ENCODE results near the gene RPS17.

RPS17 gene

DNA sequence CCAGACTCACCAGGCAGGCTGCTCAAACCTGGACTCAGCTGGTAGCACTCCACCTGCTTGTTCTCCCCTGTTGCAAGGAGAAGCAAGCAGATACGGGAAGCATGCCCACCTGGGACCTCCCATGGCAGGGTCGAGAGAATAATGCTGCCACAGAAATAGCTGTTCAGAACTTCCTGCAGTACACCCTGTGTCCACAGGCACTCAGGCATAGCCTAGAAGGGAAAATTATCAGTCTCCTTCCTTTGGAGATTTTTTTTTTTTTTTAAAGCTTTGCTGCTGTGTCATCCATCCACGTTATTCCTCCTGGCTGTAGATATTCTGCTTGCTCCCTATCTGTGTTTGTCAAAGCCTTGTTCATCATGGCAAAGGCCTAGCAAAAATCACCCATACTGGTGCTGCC is 32.7 kb upstream of the RPS17 start:
- TF ChIP-seq EGR1 (IDR thresholded peaks at IDR 0.05) (no peak), TEAD4 (IDR thresholded peaks at IDR 0.05) (no peak), EP300 (IDR thresholded peaks at IDR 0.05; ENCODE audit: borderline replicate concordance) (no peak), CEBPB (IDR thresholded peaks at IDR 0.05) (no peak), ZBTB7A (IDR thresholded peaks at IDR 0.05; ENCODE audit: low read depth) (no peak), CREB1 (IDR thresholded peaks at IDR 0.05; ENCODE audit: low read depth) (no peak), NFIC (IDR thresholded peaks at IDR 0.05) (no peak), REST (IDR thresholded peaks at IDR 0.05; ENCODE audit: low read depth) (no peak), TCF12 (IDR thresholded peaks at IDR 0.05; ENCODE audit: low read depth) (no peak), TAF1 (IDR thresholded peaks at IDR 0.05; ENCODE audit: low read depth) (no peak), FOXM1 (IDR thresholded peaks at IDR 0.05; ENCODE audit: borderline replicate concordance, low read depth) (no peak), YY1 (IDR thresholded peaks at IDR 0.05; ENCODE audit: low read depth) (no peak), RAD21 (IDR thresholded peaks at IDR 0.05; ENCODE audit: low read depth) (no peak)
- TF ChIP-seq, protein P1, sequence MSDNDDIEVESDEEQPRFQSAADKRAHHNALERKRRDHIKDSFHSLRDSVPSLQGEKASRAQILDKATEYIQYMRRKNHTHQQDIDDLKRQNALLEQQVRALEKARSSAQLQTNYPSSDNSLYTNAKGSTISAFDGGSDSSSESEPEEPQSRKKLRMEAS (IDR thresholded peaks at IDR 0.05) = no peak
- TF ChIP-seq, protein P2, sequence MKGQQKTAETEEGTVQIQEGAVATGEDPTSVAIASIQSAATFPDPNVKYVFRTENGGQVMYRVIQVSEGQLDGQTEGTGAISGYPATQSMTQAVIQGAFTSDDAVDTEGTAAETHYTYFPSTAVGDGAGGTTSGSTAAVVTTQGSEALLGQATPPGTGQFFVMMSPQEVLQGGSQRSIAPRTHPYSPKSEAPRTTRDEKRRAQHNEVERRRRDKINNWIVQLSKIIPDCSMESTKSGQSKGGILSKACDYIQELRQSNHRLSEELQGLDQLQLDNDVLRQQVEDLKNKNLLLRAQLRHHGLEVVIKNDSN (IDR thresholded peaks at IDR 0.05) = no peak

GRCh38 chr15:82572311-82572710 is 32.1 kb upstream of the RPS17 start:
- TF ChIP-seq NFIC (IDR thresholded peaks at IDR 0.05) (no peak), TCF12 (IDR thresholded peaks at IDR 0.05; ENCODE audit: low read depth) (no peak), ZBTB7A (IDR thresholded peaks at IDR 0.05; ENCODE audit: low read depth) (no peak), TAF1 (IDR thresholded peaks at IDR 0.05; ENCODE audit: low read depth) (no peak)

GRCh38 chr15:82571722-82572222 is 31.5 kb upstream of the RPS17 start:
- TF ChIP-seq YY1 (IDR thresholded peaks at IDR 0.05; ENCODE audit: low read depth) = no peak
- TF ChIP-seq FOXM1 (IDR thresholded peaks at IDR 0.05; ENCODE audit: borderline replicate concordance, low read depth) = no peak
- TF ChIP-seq TCF12 (IDR thresholded peaks at IDR 0.05; ENCODE audit: low read depth) = no peak
- TF ChIP-seq EP300 (IDR thresholded peaks at IDR 0.05; ENCODE audit: borderline replicate concordance) = no peak
- TF ChIP-seq EGR1 (IDR thresholded peaks at IDR 0.05) = no peak
- no peak for TF ChIP-seq TEAD4 (IDR thresholded peaks at IDR 0.05)
- no peak for TF ChIP-seq RAD21 (IDR thresholded peaks at IDR 0.05; ENCODE audit: low read depth)
- TF ChIP-seq, protein P1 (IDR thresholded peaks at IDR 0.05) = no peak
- TF ChIP-seq REST (IDR thresholded peaks at IDR 0.05; ENCODE audit: low read depth) = no peak
- TF ChIP-seq ZBTB7A (IDR thresholded peaks at IDR 0.05; ENCODE audit: low read depth) = no peak
- no peak for TF ChIP-seq CEBPB (IDR thresholded peaks at IDR 0.05)
- TF ChIP-seq TAF1 (IDR thresholded peaks at IDR 0.05; ENCODE audit: low read depth) = no peak
- TF ChIP-seq CREB1 (IDR thresholded peaks at IDR 0.05; ENCODE audit: low read depth) = no peak
- TF ChIP-seq, protein P2 (IDR thresholded peaks at IDR 0.05) = no peak
- TF ChIP-seq NFIC (IDR thresholded peaks at IDR 0.05) = no peak

DNA sequence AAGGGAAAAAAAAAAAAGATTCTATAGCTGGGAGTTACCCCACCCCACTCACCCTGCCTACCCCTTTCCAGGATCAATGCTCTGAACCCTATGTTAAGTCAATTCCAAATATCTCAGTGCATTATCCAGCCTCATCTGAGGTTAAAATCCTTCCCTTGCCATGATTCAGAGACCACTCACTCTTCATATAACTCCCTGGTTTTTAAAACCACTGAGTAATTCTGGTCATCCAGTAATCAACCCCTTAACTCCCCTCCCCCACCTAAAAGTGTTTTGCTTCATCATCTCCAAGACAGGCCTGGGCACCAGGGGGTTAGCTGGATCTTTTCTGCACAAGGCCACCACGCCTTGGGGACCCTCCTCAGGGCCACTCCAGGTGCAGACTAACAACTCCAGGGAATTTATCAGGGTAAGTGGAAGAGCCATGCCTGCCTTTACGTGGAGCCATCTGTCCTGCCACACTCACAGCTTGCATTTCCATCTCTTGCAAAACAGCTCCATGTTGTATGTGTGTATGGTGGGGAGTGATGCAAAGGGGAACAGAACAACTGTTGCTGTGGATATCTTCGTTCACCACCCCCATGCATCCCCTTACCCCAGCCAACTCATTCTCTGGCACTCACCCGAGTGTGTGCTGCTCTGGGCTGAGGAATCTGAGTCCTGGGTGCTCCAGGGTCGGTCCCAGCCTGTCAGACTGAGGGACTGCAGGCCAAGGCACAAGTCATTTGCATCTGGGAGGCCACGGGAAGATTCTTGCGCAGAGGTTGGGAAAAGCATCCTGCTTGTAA is 30.7 kb upstream of the RPS17 start:
- TF ChIP-seq TCF12 (IDR thresholded peaks at IDR 0.05; ENCODE audit: low read depth) (no peak), FOXM1 (IDR thresholded peaks at IDR 0.05; ENCODE audit: borderline replicate concordance, low read depth) (no peak), TAF1 (IDR thresholded peaks at IDR 0.05; ENCODE audit: low read depth) (no peak), YY1 (IDR thresholded peaks at IDR 0.05; ENCODE audit: low read depth) (no peak)

DNA sequence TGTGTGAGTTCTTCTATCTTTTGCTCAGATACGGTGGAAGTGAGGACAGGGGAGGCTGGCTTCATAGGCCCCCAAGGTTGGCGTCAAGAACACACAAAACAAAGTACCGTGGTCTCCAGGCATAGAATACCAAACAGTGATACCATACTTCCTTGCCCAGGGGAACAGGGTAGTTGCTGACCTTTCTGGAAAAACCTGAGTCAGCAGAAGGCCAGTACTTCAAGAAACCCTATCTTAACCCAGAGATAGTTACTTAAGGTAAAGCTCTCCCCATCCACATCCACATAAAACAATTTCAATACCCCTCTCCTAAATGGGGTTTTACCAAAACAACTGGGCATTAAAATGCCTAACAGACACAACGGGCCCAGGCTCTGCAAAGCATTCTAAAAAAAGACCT is 29.6 kb upstream of the RPS17 start:
- TF ChIP-seq TEAD4 (IDR thresholded peaks at IDR 0.05) = no peak
- no peak for TF ChIP-seq FOXM1 (IDR thresholded peaks at IDR 0.05; ENCODE audit: borderline replicate concordance, low read depth)
- TF ChIP-seq, protein P2 (IDR thresholded peaks at IDR 0.05) = no peak
- no peak for TF ChIP-seq YY1 (IDR thresholded peaks at IDR 0.05; ENCODE audit: low read depth)
- no peak for TF ChIP-seq TAF1 (IDR thresholded peaks at IDR 0.05; ENCODE audit: low read depth)
- TF ChIP-seq CEBPB (IDR thresholded peaks at IDR 0.05) = no peak
- TF ChIP-seq EGR1 (IDR thresholded peaks at IDR 0.05) = no peak
- no peak for TF ChIP-seq ZBTB7A (IDR thresholded peaks at IDR 0.05; ENCODE audit: low read depth)
- TF ChIP-seq REST (IDR thresholded peaks at IDR 0.05; ENCODE audit: low read depth) = no peak
- TF ChIP-seq, protein P1 (IDR thresholded peaks at IDR 0.05) = no peak

Measured in Ishikawa (cell line).